Fibroblast of lung (primary cell): ENCODE data around the gene ZDHHC6.

Source experiments
- EZH2 ChIP-seq: IDR thresholded peaks from 2 replicates; pipeline ENCODE4 v1.5.1; 2012; ENCODE audit warnings: low read length, control low read depth, mild to moderate bottlenecking; ENCODE audit errors: missing control alignments
- TF ChIP-seq, protein P1 (sequence below), 2 donors: IDR thresholded peaks in 1 of 2; conservative IDR thresholded peaks in 1 of 2; 1 replicate in 1 of 2; 2 replicates in 1 of 2; pipeline ENCODE4 v1.5.1; 2011 to 2012; ENCODE audit warnings: low read length in 2 of 2, control low read depth in 1 of 2, inconsistent platforms in 1 of 2, low read depth in 1 of 2, mild to moderate bottlenecking in 1 of 2

DNA sequence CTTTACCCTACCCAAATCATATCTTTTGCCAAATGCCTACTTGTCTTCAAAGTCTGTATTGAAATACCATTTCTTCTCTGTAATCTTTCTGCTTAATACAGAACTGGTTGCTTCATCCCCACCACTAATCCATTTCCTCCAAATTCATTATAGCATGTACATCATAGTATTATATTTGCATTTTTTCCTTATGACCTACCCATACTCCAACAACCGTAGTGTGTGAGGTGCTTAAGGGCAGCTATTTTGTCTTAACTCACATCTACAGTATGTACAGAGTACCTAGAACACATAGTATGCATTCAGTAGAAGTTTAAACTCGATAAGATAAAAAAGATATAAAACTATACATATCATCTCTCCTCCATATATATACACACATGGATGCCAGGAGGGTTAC lies 49.1 kb downstream of the ZDHHC6 start:
- TF ChIP-seq, protein P1, sequence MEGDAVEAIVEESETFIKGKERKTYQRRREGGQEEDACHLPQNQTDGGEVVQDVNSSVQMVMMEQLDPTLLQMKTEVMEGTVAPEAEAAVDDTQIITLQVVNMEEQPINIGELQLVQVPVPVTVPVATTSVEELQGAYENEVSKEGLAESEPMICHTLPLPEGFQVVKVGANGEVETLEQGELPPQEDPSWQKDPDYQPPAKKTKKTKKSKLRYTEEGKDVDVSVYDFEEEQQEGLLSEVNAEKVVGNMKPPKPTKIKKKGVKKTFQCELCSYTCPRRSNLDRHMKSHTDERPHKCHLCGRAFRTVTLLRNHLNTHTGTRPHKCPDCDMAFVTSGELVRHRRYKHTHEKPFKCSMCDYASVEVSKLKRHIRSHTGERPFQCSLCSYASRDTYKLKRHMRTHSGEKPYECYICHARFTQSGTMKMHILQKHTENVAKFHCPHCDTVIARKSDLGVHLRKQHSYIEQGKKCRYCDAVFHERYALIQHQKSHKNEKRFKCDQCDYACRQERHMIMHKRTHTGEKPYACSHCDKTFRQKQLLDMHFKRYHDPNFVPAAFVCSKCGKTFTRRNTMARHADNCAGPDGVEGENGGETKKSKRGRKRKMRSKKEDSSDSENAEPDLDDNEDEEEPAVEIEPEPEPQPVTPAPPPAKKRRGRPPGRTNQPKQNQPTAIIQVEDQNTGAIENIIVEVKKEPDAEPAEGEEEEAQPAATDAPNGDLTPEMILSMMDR (conservative IDR thresholded peaks at IDR 0.05 in 1 of 2, IDR thresholded peaks at IDR 0.05 in 1 of 2; ENCODE audit: low read depth in 1 of 2, low read length in 2 of 2), result no peak
- no peak for TF ChIP-seq EZH2
